Stimulated activated CD4-positive, alpha-beta T cell treated with anti-CD3 and anti-CD28 coated beads, Interleukin-15, amount 100 ng/mL, for 48 hours (primary cell): ENCODE results near the gene ATP13A4.
"Not testable (repeated sequence)": the region's sequence is repeated elsewhere in the genome, so short reads cannot be mapped to it uniquely, and the experiment has no call there.

Experiments used
- DNase-seq, 2 donors: peaks; one replicate each; pipeline ENCODE4 v3.0.0-alpha.2; 2020; ENCODE audit warnings: low read depth in 2 of 2

Gene ATP13A4

GRCh38 chr3:193560870-193561269 is 6.2 kb upstream of the ATP13A4 start:
- DNase-seq: no peak

GRCh38 chr3:193560091-193560490 is 5.4 kb upstream of the ATP13A4 start:
- no peak for DNase-seq

DNA sequence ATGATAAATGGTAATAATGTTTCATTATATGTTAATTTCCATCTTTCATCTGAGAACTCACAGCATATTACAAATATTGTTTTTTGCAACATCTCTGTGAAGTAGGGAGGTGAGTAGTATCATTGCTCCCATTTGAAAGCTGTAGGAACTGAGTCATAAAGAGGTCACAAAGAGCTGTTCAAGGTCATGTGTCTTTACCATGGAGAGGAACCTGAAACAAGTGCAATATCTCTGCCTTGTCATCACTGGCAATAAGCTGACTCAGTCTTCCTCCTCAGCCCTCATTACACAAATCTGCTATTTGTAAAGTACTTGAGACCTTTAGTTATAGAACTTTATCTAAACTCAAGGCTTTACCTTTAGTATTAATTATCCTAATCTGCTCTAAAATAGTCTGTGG is 4.4 kb upstream of the ATP13A4 start:
- DNase-seq: no peak

DNA sequence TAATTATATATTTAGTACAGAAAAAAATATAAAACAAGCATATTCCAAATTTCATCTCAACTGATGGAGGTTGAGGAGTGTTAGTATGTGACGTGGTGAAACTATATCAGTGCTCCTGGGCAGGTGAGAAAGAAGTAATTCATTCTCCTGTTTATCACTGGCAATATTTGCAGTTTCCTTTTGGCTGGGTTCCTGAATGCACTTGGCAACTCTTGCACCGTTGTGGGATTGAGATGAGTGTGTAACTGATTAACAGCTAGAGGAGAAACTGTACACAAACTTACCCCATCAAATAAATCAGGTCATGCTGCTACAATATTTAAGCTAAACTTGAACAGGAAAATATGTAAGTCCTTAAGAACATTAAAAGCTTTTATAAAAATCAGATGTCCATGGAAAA is 2.1 kb upstream of the ATP13A4 start:
- no peak for DNase-seq

DNA sequence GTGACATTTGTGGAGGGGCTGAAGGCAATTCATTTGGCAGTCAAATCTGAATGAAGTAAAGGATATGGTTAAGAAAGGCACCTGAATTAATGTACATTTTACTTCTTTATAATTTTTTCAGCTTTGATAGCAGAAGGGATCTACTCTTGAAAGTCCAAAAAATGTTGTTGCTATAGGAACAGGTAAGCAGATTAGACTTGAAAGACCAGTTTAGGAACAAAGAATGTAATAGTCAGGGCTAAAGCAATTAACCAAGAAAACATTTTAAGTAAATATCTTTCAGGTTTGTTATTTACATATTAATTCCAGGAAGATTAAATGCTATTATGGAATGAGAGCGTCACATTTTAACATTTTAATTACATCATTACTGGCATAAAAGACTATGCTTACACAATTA is 1.1 kb downstream of the ATP13A4 start:
- DNase-seq: no peak

DNA sequence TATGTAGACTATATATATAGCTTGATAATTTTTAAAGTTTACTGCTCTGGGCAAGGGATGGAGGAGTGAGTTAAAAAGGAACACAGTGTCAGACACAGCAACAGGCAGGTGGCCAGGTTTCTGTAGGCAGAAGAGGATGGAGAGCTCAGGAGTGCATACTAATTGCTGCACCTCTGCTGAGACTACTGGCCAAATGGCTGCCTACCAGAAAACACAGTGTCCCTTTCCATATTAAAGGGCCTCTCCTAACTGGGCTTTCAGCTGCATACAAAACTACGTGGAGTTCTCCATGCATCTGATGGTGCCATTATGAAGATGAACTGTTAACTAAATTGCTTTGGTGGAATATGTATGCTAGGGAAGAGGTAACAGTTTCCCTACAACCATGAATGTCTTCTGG is 1.8 kb downstream of the ATP13A4 start:
- no peak for DNase-seq

- no peak for DNase-seq
These were observed 6.3 kb downstream of the ATP13A4 start for GRCh38 chr3:193548406-193548805.

DNA sequence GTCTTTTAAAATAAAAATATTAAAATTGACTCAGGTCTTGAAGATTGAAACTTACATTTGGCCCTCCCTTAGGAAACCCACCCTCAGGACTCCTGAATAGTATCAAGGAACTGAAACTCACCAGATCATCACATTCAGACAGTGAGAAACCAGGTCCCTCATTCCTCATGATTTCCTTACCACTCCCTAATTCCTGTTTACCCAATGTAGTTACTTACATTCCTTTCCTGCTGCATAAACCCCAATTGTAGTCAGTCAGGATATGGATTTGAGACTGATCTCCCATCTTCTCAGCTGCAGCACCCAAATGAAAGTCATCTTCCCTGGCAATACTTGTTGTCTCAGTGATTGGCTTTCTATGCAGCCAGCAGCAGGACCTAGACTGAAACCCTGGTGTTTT is 8.6 kb downstream of the ATP13A4 start:
- no peak for DNase-seq

DNA sequence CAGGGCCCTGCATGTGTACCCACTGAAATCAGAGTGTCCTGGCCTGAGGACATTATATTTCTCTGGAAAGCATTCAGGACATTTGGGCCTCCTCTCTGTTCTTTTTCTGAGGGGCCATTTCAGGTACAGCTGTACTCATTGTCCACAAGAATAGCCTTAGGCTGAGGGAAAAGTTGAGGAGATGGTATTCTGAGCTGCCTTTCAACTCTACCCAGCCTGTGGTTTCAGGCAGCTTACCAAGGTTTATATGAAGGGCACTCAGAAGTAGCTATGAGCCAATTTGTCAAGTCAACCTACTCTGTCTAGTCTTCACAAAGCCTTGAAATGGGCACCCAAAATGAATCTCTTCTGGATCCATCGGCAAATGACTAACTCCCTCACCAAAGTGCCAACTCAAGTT is 9.4 kb downstream of the ATP13A4 start:
- DNase-seq: no peak

- no peak for DNase-seq
These were observed 10.4 kb downstream of the ATP13A4 start for GRCh38 chr3:193544289-193544688.

DNA sequence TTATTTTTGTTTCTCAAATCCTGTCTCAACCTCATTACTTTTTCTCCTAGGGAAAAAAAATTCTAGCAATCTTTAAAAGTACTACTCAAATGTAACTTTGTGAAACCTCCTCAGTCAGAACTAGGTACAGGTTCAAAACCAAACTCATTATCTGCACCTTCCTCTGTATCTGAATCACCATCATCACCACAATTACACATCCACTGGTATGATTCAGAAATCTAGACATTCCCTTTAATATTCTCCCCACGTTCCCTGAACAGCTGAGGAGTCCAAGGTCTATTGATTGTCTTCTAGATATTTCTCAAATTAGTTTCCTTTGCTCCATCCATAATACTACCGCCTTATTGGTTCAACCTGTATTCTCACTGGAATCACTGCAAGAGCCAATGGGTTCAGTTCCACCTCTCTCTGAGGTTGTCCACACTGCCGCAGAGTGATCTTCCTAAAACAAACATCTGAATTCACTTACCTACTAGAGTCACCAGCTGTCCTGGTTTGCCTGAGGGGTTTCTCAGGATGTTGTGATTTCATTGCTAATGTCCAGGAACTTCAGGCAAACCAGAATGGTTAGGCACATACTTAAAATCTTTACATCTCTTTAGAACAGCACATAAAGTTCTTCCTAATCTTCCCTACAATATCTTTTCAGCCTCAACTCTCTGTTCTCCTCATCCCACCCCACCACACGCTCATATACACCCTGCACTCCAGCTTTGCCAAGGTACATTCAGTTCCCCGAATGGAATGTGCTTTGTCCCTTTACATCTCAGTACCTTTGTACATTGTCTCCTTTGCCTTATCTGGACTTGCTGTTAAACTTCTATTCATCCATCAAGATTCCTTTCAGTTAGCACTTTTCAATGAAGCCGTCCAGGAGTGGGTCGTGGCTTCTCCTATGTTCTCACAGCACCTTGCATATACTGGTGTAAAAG is 24.2 kb downstream of the ATP13A4 start:
- no peak for DNase-seq

- not testable (repeated sequence) for DNase-seq
These were observed 28.6 kb downstream of the ATP13A4 start for GRCh38 chr3:193526085-193526484.

GRCh38 chr3:193522473-193522872 is 32.2 kb downstream of the ATP13A4 start:
- no peak for DNase-seq

DNA sequence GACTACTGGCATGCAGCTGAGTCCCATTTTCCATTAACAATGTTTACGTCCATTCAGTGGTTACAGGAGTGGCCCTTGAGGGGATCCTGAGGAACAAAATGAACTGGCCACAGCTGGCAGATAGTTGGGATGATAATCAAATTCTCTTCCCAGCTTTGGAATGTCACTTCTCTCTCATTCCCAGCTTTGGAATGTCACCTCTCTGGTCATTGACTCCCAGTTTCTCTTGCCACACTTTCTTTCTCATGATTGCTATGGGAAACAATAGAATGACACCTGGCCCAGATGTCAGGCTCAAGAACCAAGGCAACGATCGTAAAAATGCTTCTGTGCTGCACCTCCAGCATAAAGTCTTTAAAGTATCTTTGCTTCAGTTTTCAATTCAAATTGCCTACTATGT is 34.0 kb downstream of the ATP13A4 start:
- DNase-seq: no peak

GRCh38 chr3:193515966-193516365 is 38.7 kb downstream of the ATP13A4 start:
- DNase-seq: no peak

DNA sequence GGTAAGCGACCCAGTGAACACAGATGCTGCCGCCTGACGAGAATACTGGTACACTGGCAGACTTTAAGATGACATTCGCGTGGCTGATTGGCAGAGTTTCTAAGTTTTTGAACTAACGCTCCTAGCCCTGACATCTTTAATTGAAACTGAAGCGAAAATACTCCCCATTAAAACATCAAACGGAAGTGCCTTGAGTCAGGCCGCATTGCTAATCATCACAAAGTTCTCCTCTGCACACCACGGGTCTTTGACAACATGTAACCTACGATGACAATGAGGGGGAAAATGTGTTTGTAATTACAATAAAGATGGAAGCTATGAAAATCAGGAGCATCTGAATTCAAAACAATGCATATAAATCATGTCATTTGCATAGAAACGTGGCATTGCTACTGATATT is 44.5 kb downstream of the ATP13A4 start:
- no peak for DNase-seq

- no peak for DNase-seq
These were observed 45.4 kb downstream of the ATP13A4 start for GRCh38 chr3:193509103-193509965.

GRCh38 chr3:193508108-193508507 is 46.6 kb downstream of the ATP13A4 start:
- no peak for DNase-seq

DNA sequence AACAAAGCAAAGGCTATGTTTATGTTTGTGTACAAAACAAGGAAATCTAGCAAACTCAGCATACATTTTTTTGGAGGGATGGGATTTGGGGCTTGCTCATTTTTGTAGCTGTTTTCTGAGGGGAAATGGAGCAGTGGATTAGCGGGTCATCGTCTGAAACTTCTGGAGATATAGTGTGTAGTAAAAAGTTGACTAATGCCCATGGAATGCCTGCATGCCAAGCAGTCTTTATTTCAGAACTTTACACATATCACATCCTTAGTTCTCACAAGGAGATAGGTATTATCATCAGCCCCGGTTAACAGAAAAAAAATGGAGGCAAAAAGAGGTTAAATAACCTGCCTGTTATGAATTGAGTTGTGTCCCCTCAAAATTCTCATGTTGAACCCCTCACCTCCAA is 47.1 kb downstream of the ATP13A4 start:
- DNase-seq: no peak

GRCh38 chr3:193506921-193507320 is 47.8 kb downstream of the ATP13A4 start:
- DNase-seq: no peak

GRCh38 chr3:193502871-193503270 is 51.8 kb downstream of the ATP13A4 start:
- DNase-seq: no peak

- DNase-seq: no peak
These were observed 54.8 kb downstream of the ATP13A4 start for GRCh38 chr3:193499801-193500485.
